ENCODE data around the gene METTL1.

DNA sequence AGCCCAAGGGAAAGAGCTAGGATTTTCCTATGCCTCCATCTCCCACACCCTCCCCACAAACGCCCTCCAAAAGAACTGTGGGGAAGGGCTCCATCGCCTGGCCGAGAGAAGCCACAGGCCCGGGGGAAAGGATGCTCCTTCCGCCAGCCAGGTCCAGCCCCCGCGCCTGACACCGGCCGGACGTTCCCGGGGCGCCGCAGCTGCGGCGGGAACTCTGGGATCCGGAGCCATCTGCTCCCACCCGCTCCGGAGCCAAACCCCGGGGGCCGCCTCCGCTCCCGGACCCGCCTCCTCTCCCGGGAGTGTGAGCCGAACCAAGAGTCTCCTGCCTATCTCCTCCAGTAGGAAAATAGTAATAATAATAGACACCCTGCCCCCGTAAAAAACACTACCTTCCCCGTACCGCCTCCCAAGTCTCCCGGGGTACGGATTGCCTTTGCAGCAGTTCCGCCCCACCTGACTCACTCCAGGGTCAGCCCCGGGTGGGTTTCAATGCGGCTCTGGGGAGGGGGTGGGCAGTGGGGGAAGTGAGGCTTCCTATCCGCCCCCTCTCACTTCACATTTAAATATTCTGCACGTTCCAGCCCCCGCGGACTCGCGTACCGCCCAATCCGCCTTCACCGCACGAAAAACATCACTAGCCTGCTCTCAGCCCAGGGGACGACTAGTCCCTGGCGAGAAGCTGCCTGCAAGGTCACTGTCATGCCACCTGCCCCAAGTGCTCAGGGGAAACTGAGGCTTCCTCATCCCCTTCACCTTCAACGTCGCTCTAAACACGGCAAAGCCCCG is 35.8 kb downstream of the METTL1 start:
- TF ChIP-seq, protein P1, sequence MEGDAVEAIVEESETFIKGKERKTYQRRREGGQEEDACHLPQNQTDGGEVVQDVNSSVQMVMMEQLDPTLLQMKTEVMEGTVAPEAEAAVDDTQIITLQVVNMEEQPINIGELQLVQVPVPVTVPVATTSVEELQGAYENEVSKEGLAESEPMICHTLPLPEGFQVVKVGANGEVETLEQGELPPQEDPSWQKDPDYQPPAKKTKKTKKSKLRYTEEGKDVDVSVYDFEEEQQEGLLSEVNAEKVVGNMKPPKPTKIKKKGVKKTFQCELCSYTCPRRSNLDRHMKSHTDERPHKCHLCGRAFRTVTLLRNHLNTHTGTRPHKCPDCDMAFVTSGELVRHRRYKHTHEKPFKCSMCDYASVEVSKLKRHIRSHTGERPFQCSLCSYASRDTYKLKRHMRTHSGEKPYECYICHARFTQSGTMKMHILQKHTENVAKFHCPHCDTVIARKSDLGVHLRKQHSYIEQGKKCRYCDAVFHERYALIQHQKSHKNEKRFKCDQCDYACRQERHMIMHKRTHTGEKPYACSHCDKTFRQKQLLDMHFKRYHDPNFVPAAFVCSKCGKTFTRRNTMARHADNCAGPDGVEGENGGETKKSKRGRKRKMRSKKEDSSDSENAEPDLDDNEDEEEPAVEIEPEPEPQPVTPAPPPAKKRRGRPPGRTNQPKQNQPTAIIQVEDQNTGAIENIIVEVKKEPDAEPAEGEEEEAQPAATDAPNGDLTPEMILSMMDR (conservative IDR thresholded peaks at IDR 0.05; ENCODE audit: low read length): no peak
- no peak for TF ChIP-seq EZH2phosphoT487 (IDR thresholded peaks at IDR 0.05; ENCODE audit: borderline replicate concordance)

All from Loucy (cell line).